GM20000 (cell line): Measurements from ENCODE around the gene SLC35F3.

Experiments used
- DNase-seq: peaks from one replicate; pipeline ENCODE4 v3.0.0; 2012; ENCODE audit warnings: low spot score
- TF ChIP-seq, protein P1 (sequence below): IDR thresholded peaks from 2 replicates; pipeline ENCODE4 v1.5.1; 2012; ENCODE audit warnings: mild to moderate bottlenecking, control low read depth; ENCODE audit errors: extremely low read depth, missing control alignments

SLC35F3 gene

DNA sequence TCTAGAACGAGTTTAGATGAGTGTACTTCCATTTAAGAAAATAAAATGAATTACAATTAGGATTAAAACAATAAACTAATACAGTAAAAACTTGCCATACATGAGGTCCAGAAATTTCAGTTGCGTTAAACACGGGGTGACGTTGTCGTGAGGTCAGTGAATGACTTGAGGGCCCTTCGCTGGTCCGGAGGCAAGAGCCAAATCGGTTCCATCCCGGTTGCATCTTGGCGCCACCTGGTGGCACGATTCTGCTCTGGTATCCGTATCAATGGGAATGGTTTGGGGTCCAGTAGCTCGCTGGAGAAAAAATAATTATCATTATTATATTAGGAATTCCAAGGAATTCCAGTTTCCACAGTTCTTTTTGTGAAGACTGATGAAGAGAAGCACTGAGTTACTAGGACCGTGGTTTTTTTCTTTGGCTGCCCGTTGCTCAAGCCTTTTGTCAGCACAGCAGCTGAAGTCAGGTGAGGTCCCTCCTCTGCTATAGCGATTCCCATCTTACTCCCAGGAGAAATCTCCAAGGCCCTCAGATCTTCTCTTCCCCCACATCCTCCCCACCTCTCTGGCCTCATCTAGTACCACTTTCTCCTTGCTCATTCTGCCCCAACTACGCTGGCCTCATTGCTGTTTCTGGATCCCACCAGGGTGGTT, 161.4 kb downstream of the SLC35F3 start:
- TF ChIP-seq, protein P1, sequence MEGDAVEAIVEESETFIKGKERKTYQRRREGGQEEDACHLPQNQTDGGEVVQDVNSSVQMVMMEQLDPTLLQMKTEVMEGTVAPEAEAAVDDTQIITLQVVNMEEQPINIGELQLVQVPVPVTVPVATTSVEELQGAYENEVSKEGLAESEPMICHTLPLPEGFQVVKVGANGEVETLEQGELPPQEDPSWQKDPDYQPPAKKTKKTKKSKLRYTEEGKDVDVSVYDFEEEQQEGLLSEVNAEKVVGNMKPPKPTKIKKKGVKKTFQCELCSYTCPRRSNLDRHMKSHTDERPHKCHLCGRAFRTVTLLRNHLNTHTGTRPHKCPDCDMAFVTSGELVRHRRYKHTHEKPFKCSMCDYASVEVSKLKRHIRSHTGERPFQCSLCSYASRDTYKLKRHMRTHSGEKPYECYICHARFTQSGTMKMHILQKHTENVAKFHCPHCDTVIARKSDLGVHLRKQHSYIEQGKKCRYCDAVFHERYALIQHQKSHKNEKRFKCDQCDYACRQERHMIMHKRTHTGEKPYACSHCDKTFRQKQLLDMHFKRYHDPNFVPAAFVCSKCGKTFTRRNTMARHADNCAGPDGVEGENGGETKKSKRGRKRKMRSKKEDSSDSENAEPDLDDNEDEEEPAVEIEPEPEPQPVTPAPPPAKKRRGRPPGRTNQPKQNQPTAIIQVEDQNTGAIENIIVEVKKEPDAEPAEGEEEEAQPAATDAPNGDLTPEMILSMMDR = peak; percentile 63
- DNase-seq = peak; percentile 72

DNA sequence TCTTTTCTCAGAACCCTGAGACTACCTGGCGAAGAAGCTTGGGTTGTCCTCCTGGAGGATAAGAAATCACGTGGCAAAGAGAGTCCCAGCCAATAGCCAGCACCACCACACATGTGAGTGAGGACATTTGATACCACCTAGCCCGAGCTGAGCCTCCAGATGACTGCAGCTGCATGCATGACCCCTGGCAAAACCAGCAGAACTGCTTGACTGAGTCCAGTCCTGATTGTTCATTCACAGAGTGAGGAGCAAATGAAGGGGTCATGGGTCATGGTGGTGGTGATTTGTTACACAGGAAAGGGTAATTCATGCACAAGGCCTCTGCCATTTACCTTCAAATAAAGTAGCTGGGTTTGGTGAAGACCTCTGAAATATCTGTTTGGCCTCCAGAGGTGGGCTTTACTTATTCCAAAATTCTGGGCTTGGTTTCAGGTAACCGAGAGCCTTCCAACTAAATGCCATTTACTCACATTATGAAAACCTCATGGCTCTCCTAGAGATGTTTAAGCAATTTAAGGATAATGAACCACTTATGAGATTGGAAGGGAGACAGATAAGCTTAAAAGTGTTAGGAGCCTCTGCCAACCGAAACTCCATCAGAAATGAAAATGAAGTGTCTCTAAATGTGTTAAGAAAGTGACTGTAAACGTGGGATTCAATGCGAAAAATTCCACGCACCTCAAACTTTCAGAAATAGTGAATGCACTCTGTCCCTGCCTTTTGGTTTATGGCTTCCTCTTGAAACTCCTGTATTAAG, 163.3 kb downstream of the SLC35F3 start:
- TF ChIP-seq, protein P1 = no peak
- no peak for DNase-seq

DNA sequence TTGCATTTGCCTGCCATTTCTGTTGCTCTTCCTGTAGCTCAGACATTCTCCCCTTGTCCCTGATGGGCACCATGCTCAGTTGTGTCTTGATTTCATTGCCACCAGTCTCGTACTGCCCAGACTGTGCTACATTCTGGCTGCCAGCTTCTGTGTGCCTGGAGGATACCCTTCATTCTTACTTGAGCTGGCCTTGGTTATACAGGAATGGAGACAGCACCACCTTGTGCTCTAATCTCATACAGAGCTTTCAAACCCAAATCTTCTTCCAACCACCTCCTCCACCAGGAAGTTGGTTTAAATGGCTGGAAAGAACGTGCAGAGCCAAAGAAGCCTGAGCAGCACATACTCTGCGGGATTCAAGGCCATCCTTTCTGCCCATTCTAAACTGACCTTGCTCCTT, 165.3 kb downstream of the SLC35F3 start:
- TF ChIP-seq, protein P1 = no peak
- no peak for DNase-seq

DNA sequence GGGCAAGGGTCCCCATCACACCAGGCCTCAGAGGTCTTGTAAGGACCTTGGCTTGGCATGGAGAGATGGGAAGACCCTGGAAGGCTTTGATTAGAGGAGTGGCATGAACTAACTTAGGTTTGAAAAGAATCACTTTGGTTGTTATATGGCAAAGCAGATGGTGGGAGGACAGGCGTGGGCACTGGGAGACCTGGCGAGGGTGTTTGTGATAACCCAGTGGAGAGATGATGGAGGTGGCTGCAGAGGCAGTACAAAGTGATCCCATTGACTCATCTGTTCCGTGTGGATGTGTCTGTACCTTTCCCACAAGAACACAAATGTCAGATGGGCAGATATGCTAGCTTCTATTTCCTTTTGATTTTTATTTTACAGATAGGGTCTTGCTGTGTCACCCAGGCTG, 168.3 kb downstream of the SLC35F3 start:
- TF ChIP-seq, protein P1 = no peak
- no peak for DNase-seq

DNA sequence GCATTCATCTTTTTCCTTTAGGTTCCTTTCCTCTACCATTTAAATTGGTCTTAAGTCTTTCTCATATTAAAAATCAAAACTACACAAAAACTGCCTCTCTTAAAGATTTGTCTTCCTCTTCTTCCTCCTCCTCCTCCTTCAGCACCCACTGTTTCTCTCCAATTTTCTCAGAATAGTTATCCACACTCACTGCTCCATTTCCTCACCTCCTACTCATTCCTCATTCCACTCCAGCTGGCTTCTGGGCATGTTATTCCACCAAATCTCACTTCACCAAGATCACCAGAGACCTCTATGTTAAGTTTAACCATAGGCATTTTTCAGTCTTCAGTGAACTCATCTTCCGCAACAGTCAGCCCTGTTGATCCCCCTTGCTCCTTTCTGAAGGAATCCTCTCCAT, 173.7 kb downstream of the SLC35F3 start:
- DNase-seq = no peak
- TF ChIP-seq, protein P1 = no peak

DNA sequence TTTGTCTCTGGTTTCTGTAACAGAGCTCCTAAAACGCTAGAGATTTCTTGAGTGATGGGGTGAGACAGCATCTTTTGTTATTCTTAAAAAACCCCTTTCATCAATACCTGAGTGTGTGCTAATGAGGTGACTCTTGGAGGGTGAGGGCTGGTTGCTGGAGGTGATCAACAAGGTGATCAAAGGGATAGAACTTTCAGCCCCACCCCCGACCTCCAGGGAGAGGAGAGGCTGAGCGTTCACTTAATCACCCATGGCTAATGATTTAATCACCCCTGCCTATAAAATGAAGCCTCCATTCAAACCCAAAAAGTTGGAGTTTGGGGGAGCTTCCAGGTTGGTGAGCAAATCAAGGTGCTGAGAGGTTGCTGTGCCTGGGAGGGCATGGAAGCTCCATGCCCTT, 175.4 kb downstream of the SLC35F3 start:
- no peak for DNase-seq

DNA sequence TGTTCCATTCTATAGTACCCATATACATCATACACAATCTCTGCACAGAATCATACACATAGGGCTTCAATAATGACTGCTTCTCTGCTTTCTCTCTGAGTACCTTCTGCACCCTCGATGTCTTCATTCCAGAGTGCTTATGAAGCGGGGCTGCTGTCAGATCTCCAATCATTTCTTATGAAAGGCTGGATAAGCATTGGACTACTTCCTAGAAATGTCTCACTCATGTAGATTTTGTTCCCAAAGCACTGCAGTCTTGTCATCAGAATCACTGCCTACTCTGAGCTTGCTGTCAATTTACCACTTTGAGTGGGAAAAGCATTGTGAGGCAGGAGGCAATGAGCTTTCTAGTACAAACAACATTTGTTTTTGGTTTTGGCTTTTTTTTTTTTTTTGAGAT, 179.0 kb downstream of the SLC35F3 start:
- no peak for DNase-seq
- TF ChIP-seq, protein P1 = no peak

More for the DNA sequence above, 175.4 kb downstream of the SLC35F3 start:
- TF ChIP-seq, protein P1 = no peak
